Neural progenitor cell (in vitro differentiated cells): ENCODE results near the gene ITIH6.

Experiments used
- EZH2 ChIP-seq: fragments of 200-600 bp; sonication (generic); IDR thresholded peaks from 2 replicates; pipeline ENCODE4 v1.6.1; 2017; ENCODE audit warnings: antibody characterized with exemption, mild to moderate bottlenecking, moderate library complexity
- EZH2phosphoT487 ChIP-seq: fragments of 200-600 bp; sonication (generic); IDR thresholded peaks from 2 replicates; pipeline ENCODE4 v1.6.1; 2017; ENCODE audit warnings: antibody characterized with exemption
- TF ChIP-seq, protein P1 (sequence below): fragments of 200-600 bp; sonication (generic); IDR thresholded peaks from 2 replicates; pipeline ENCODE4 v1.5.1; 2017; ENCODE audit warnings: antibody characterized with exemption, mild to moderate bottlenecking

DNA sequence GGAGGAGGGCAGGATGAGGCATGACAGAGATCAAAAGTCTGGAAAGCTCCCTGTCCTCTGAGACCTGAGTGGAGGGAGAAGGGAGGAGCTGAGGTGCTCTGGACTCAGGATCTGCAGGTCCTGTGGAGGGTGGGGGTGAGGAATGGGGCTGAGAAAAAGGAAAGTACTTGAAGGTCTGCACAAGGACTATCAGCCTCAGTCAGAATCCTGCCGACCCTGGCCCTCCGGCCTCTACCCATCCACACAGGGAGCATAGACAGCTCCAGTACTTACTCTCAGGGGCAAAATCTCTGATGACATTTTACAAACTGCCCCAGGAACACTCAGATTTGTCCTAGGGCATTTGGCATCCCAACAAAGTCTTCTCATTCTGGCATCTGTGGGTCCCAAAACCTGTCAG is 991 bp upstream of the ITIH6 start:
- TF ChIP-seq, protein P1, sequence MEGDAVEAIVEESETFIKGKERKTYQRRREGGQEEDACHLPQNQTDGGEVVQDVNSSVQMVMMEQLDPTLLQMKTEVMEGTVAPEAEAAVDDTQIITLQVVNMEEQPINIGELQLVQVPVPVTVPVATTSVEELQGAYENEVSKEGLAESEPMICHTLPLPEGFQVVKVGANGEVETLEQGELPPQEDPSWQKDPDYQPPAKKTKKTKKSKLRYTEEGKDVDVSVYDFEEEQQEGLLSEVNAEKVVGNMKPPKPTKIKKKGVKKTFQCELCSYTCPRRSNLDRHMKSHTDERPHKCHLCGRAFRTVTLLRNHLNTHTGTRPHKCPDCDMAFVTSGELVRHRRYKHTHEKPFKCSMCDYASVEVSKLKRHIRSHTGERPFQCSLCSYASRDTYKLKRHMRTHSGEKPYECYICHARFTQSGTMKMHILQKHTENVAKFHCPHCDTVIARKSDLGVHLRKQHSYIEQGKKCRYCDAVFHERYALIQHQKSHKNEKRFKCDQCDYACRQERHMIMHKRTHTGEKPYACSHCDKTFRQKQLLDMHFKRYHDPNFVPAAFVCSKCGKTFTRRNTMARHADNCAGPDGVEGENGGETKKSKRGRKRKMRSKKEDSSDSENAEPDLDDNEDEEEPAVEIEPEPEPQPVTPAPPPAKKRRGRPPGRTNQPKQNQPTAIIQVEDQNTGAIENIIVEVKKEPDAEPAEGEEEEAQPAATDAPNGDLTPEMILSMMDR: no peak
- no peak for TF ChIP-seq EZH2
- no peak for TF ChIP-seq EZH2phosphoT487
